HPDE6-E6E7 (cell line): ENCODE data around the gene PAK6.

Experiments
- DNase-seq: peaks from one replicate; pipeline ENCODE4 v3.0.0; 2011; ENCODE audit warnings: missing footprints; ENCODE audit errors: extremely low spot score

Gene PAK6

DNA sequence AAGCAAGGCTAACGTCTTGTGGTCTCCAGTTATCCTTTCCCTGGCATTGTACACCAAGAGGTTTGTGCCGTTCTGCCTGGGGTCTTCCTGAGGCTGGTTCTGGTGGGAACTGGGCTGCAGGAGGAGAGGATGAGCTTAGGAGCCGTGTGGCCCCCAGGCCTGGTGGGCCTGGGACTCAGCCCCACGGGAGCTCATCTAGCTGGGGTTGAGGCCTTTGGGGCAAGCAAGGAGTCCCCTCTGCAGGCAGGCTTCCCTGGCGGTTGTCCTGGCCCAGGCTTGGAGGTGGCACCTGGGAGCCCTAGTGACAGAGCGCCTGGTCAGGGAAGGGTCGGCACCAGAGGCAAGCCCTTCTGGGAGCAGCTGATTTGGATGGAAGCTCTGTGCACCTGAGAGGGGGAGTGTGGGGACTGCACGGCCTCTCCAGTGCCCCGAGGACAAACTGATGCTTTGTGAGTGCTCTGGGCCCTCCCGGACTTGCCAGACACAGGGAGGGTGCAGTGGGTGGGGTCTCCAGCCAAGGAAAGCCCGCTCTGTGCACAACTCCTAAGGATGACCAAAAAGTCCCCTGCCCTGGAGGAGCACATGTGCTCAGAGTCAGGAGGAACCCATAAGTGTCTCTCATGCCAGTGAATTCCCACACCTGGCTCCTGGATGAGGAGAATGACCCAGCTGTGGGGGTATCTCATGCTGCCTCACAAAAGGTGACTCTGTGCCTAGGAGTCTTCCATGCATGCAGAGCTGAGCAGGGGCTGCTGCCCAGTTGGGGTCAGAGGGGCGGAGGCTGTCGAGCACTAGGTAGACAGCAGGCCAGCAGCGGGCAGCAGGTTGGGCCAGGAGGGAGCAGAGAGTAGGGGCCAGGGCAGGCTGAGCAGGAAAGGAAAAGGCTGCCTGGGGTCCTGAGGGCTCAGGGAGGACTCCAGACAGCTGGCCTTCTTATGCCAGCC lies 2.7 kb downstream of the PAK6 start:
- DNase-seq, result no peak

DNA sequence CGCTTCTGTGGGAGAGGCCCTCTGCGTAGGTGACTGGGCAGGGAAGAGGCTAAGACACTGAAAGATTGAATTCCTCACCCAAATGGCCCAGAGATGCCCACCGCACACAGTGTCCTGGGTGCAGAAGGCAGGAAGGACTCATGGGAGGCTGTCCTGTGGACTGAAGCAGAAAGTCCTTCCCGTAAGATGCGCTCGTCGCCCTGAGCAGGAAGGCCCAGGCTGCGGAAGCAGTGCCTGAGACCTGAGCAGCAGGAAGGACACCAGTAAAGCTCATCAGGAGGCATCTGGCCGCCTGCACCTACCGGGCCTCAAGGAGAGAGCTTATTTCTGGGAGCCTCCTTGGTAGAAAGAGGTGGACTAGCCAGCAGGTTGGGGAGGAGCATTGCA lies 3.3 kb downstream of the PAK6 start:
- DNase-seq, result no peak

DNA sequence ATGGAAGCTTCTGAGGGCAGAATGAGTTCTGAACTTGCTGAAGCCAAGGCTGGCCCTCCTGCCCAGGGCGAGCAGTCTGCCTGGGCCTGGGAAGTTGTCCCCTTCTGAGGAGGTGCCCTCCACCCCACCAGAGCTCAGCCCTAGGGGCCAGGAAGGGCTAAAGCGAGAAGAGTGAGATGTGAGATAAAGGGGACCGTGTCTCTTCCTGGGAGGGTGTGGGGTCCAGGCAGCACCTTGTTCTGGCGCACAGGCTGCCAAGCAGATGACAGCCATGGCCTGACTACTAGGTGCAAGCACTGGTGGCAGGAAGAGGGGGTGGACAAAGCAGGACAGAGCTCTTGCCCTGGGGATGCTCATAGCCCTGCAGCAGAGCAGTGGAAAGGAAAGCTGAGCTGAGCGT lies 3.7 kb downstream of the PAK6 start:
- DNase-seq, result no peak

- no peak for DNase-seq
Measured at GRCh38 chr15:40243126-40243810, 4.4 kb downstream of the PAK6 start.

DNA sequence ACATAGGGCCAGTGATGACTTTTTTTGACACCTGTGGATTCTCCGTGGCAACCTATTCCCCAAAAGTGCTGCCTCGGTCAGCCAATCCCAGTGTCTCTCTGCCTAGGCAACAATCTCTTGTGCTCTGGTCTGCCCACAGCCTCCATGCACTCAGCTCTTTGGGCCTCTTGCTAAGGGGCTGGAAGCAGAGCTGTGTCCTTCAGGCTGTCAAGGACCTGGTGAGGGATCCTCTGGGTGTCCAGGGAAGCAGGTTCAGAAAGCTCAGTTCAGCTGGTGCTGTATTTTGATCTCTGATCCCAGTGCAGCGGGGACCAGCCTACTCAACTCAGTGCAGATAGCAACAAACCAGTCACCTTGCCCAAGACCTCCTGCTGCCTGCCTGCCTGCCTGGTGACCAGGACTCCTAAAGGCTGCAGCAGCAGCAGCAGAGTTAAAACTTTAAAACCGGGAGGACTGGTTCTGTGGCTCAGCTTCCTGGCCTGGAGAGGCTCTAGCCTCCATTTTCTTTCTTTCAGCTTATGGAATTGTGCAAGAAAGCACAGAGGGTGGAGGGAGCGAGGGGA lies 6.2 kb downstream of the PAK6 start:
- DNase-seq, result no peak

DNA sequence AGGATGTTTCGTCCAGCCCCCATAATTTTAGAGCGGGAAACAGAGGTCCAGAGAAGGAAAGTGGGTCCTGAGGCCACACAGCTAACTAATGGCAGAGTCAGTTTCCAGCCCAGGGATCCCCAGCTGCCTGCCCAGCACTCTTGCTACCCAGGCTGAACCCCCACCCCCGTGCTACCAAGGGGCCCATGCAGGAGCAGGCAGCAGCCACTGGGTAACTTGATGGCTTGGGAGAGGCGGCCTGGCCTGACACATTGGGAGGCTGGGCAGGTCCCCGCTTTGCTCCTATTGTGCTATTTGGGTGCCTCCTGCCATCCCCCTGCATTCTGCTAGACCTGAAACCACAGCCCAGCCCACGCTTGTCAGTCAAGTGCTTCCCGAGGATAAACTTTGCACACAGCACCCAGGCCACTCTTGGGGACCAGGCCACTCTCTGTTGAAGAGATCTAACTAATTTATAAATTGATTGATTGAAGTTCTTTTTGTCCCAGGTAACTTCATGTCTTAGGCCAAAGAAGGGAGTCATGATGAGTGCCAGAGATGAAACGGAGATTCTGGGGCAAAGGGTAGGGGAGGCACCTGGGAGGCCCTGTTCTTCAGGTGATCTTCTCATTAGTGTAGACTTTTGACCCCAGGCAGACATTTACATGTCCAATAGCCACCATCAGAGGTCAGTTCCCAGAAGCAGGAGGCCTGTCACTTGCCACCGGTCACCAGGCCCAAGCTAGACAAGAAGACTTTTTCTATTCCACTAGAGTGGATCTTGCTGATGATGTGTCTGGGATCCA lies 7.0 kb downstream of the PAK6 start:
- no peak for DNase-seq

- no peak for DNase-seq
Measured at GRCh38 chr15:40246496-40247280, 7.8 kb downstream of the PAK6 start.

DNA sequence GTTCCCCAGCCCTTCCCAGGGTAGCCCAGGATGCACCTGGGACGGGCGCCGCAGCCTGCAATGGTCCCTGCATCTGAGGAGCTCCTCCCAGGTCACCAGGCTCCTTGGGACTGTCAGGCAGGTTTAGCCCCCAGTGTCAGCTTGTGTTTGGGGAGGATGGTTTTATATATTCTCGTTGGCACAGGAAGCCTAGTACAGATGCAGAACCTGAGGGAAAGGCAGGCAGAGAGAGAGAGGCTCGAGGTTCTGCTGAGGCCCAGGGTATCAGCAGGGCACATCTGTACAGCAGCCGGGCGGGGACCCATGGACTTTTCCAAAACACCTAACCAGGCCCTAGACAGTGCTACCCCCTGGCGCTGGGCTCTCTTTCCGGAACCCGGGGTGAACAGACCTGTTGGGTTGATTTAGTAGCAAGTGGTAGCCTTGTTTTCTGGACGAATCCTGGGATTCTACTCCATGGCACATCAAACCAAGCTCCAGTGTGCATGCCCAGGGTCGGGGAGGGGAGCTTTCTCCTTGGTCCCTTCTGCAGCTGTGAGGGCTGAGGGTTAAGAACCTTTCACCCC lies 8.6 kb downstream of the PAK6 start:
- no peak for DNase-seq

DNA sequence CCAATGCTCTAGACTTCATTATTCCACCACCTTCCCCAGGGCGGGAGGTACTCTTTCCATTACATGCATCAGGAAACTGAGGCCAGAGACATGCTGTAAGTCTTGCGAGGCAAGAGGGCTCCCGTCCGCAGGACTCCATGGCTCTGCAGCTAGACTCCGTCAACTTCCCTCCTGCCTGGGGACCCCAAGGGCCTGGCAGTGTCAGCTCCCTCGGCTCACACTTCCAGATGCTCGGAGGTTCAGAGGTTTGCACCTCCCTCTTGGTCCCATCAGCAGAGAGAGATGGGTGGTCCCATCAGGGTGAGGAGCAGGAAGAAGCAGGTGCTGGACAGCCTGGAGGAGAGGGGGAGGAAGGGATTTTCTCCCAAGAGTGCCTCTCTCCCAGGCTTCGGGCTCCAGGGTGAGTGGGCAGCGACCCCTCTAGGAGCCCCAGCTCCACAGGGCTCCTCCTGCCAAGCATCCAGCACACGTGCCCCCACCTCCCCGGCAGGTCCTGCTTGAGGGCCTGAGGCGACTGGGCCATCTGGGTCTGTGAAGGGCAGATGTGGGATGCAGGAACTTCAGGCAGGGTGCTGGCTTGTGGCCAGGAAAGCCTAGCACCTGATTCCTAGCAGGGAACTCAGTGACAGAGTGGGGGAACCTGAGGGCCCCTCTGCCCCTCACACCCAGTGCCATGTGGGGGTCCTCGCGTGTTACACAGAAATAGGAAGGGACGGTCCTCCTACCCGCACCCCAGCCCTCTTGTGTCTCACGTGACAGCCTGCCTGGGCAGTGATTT lies 9.3 kb downstream of the PAK6 start:
- DNase-seq, result no peak

DNA sequence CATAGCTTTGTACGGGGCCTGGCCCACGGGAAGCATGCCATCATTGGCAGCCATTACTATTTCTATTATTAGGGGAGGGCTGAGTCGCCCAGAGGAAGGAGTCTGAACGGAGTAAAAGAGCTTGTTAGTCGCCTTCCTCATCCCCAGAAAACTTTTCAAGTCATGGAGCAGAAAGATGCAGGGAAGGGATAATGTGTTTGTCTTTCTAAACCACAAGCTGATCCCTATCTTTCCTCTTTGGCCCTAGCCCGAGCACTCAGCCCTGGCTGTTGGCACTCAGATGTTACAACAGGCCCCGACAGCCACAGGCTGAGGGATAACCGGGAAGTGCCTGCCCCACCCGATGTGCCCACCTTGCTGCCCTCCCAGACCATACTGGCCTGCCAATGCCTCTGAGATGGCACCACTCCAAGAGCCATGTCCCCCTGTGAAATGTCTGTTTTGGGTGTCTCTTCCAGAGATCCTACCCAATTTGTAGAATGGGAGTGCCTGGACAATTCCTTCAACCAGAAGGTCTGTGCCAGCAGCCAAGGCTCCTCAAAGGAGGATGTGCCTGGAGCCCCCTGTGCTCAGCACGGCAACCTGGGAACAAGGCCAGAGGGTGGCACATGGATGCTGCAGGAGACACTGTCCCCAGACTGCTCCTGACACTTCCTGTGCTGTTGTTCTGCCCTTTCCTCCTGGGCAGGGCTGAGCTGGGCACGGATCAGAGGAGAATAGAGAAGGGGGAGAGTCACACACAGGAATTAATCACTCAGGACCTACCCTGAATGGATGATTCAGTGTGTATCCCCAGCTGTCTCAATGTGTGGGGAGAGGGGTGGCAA lies 10.8 kb downstream of the PAK6 start:
- no peak for DNase-seq

GRCh38 chr15:40250304-40250656 lies 11.4 kb downstream of the PAK6 start:
- DNase-seq, result no peak

DNA sequence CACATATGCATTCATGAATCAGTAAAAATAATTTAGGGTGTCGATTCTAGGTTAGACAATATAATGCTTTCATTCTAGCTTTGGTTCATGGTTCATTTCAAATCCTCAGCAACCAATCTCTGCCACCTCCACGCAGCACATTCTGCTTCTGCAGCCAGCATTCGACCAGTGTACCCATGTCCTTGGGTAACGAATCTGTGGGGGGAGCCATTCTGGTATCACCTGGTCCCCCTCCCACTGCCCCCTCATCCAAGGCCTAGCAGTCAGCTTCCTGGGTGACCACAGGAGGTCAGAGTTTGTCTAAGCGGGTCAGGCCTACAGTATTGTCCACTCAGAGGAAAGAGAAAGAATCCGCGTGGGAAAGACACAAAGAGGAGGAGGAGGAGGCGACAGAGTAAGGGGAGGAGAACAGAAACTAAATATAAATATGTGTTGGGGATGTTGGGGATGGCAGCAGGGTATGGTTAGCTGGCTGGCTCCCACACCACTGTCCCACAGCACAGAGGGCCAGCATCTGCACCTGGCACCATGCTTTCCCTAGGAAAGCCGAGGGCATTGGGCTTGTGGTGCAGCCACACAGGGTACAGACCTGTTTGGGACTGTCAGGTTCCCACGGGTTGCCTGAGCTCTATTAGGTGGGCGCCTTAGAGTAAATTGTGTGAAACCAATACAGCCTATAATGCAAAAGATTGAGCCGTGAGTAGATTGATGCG lies 12.1 kb downstream of the PAK6 start:
- no peak for DNase-seq

DNA sequence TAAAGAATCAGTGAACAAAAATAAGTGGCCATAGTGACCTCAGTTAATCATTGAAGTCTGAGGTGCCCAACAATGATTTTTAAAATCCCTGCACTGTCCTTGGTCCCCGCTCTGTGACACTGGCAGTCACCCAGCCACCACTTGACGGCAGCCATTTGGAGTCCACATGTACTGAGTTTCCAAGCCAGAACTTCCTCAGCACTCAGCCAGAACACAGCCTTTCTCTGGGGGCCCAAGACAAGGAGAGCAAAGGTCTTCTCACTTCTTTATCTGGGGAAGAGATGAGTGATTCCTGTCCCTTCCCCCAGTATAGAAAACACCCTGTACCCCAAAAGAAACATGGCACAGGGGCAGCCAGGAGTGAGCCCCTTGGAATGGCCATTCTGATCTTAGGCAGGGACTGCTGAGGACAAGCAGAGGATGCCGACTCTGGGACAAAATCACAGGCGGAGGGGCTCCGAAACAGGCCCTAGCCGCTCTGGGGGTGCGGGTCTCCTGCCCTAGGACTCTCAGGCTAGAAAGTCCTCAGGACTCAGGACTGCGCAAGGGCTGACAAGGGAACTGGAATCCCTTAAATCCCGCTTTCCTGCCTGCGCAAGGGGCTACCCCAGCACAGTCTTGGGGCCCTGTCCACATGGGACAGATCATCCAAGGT lies 12.8 kb downstream of the PAK6 start:
- DNase-seq, result no peak

DNA sequence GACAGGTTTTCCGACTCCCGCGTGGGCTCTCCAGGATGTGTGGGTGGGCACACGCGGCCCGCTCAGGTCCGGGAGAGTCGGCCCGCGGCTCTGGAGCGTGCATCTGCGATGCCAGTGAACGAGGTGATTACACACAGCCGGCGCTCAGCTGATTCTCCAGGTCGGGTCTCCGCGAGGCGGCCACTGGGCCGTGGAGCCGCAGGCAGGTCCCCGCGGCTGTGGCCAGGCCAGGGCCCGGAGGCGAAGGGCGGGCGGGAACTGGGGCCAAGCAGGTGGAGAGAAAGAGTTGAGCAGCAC lies 13.2 kb downstream of the PAK6 start:
- DNase-seq, result no peak

GRCh38 chr15:40252438-40253166 lies 13.7 kb downstream of the PAK6 start:
- DNase-seq, result no peak

DNA sequence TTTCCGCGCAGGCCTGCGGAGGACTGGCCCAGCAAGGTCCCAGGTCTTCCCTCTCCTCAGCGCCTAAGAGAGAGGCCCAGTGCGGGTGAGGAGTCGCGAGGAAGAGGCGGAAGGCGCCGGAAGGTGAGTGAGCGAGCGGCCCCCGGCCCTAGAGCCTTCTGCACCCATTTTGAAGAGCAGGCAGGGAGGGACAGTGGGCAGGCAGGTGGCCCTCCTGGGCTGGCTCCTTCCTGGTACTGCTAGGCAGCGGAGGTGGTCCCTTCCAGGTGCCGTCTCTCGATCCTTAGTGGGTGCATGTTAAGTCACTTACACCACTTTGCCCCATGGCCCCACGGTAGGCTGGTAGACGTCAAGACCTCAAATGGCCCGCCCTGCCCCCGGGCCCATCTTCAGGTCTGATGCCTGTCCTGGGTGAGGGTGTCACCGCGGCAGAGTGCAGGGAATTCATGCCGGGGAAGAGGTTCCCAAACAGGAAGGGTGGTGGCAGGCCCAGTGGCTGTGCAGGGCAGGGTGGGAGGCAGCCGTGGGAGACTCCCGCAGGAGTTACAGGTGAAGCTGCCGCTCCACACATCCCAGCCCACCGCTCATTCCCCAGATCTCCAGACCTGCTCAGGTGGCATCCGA lies 14.4 kb downstream of the PAK6 start:
- DNase-seq, result no peak

GRCh38 chr15:40254452-40254851 lies 15.6 kb downstream of the PAK6 start:
- no peak for DNase-seq
